Ovary (tissue), 3 donors: ENCODE measurements around the gene INAVA.

Experiments
- CTCF ChIP-seq, 3 donors: fragments of 450-650 bp in 2 of 3; fragments of 200-600 bp in 1 of 3; IDR thresholded peaks; one replicate each; pipeline versions ENCODE4 v1.5.1 to v1.8.0; 2016 to 2022; ENCODE audit warnings: antibody characterized with exemption in 3 of 3, mild to moderate bottlenecking in 1 of 3
- POLR2A ChIP-seq: fragments of 450-650 bp; IDR thresholded peaks from one replicate; pipeline ENCODE4 v1.6.1; 2017; ENCODE audit warnings: antibody characterized with exemption, mild to moderate bottlenecking, moderate library complexity
- donor health status: DM: no; HTN: no; CAD: no.

DNA sequence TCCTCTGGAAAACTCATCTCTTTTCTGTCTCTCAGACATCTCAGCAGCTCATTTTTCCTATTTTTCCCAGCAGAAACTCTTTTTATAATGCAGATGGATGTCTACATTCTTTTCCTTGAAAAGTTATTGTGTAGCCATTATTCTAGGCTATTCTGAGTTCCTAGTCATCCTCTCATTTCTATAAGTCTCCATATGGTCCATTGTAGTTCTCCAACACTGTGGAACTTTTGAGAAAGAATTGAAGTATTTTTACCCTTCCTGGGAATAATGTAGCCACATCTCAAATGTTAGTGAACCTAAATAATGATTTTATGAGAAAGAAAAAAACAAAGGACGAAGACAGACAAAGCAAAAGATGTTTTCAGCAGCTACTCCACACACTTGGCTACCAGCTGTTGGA, 48.3 kb upstream of the INAVA start:
- TF ChIP-seq CTCF (IDR thresholded peaks at IDR 0.05) (no peak), POLR2A (no peak)
